Endothelial cell of umbilical vein (primary cell): ENCODE measurements around the gene GPR61. TPM values are rescaled to one million over a fixed set of nuclear protein-coding genes. Genes with fewer than 3 reads are reported as not detected.

Experiments used
- BruUV-seq: library from RNA; stranded (reverse); fragments of 400-500 nt; replicated peaks from 2 replicates; lab custom pipeline; 2021; lab: Mats Ljungman, UMichigan
- CTCF ChIA-PET: fragments of 300-600, 350-600 bp; sonication (Branson Sonifier 250); formaldehyde crosslinking; loops from one replicate; lab custom pipeline; 2021; ENCODE audit warnings: antibody characterized with exemption, inconsistent platforms; lab: Charles Lee
- POLR2A ChIA-PET: fragments of 300-600, 350-600 bp; sonication (Branson Sonifier 250); formaldehyde crosslinking; loops from one replicate; lab custom pipeline; 2021; ENCODE audit warnings: antibody characterized with exemption, inconsistent platforms; lab: Charles Lee
- DNase-seq: peaks from one replicate; pipeline ENCODE4 v3.0.0-alpha.2; 2011; ENCODE audit warnings: low read depth, low spot score
- FAIRE-seq: peaks from 2 replicates; lab custom pipeline; 2011; peaks lifted over from hg19 to GRCh38; lab: Jason Lieb, UNC
- H2AFZ ChIP-seq: 2 replicates; pipeline ENCODE4 v1.6.0; 2012; ENCODE audit warnings: low read depth, low read length, control low read depth, inconsistent platforms
- H3K27ac ChIP-seq: 2 replicates; pipeline ENCODE4 v1.5.1; 2011; ENCODE audit warnings: low read depth, mild to moderate bottlenecking, control low read depth, low read length, moderate library complexity; ENCODE audit not compliant: insufficient read depth
- H3K27me3 ChIP-seq, 2 experiments: 2 replicates each; pipeline versions ENCODE4 v1.6.0 to v1.6.1; 2011; ENCODE audit warnings: low read length in 2 of 2, mixed read lengths in 1 of 2; ENCODE audit not compliant: control insufficient read depth in 2 of 2, insufficient read depth in 2 of 2
- H3K36me3 ChIP-seq, 2 experiments: 2 replicates in 1 of 2; 3 replicates in 1 of 2; pipeline ENCODE4 v1.5.1; 2011; ENCODE audit warnings: low read length in 2 of 2, mild to moderate bottlenecking in 1 of 2, moderate library complexity in 1 of 2; ENCODE audit not compliant: control insufficient read depth in 2 of 2, insufficient read depth in 2 of 2; ENCODE audit errors: extremely low read depth in 1 of 2
- H3K4me1 ChIP-seq: 3 replicates; pipeline ENCODE4 v1.5.1; 2011; ENCODE audit warnings: mild to moderate bottlenecking, low read length; ENCODE audit not compliant: control insufficient read depth, insufficient read depth; ENCODE audit errors: extremely low read depth
- H3K4me2 ChIP-seq: 2 replicates; pipeline ENCODE4 v1.6.1; 2011; ENCODE audit warnings: low read length, control low read depth, mixed read lengths; ENCODE audit not compliant: insufficient read depth
- H3K4me3 ChIP-seq, 3 experiments: fragments of 200-600 bp in 1 of 3; sonication (generic), shearing (Covaris generic) in 1 of 3; replicated peaks in 1 of 3; 2 replicates each; pipeline ENCODE4 v1.5.1; 2011 to 2016; ENCODE audit warnings: control low read depth in 3 of 3, low read length in 3 of 3, mild to moderate bottlenecking in 2 of 3, inconsistent platforms in 1 of 3, low read depth in 1 of 3, moderate library complexity in 1 of 3; ENCODE audit not compliant: insufficient read depth in 1 of 3
- H3K79me2 ChIP-seq: 2 replicates; pipeline ENCODE4 v1.6.0; 2012; ENCODE audit warnings: low read length, inconsistent platforms; ENCODE audit not compliant: control insufficient read depth, insufficient read depth
- H3K9ac ChIP-seq: replicated peaks from 2 replicates; pipeline ENCODE3; 2011; ENCODE audit warnings: low read length, control low read depth; ENCODE audit not compliant: insufficient read depth; ENCODE audit errors: extremely low read depth
- H3K9me1 ChIP-seq: replicated peaks from 3 replicates; pipeline ENCODE4 v1.6.0; 2011; ENCODE audit warnings: mild to moderate bottlenecking, low read length; ENCODE audit not compliant: control insufficient read depth, insufficient read depth; ENCODE audit errors: extremely low read depth
- H3K9me3 ChIP-seq: replicated peaks from 2 replicates; pipeline ENCODE4 v1.5.1; 2012; ENCODE audit warnings: low read length, inconsistent platforms; ENCODE audit not compliant: control insufficient read depth, insufficient read depth
- H4K20me1 ChIP-seq: replicated peaks from 2 replicates; pipeline ENCODE3; 2011; ENCODE audit warnings: mild to moderate bottlenecking, low read length; ENCODE audit not compliant: control insufficient read depth, insufficient read depth; ENCODE audit errors: extremely low read depth
- CTCF ChIP-seq, 2 donors: IDR thresholded peaks; 1 replicate in 1 of 2; 2 replicates in 1 of 2; pipeline ENCODE4 v1.5.1; 2011; ENCODE audit warnings: low read length in 2 of 2, mild to moderate bottlenecking in 2 of 2, moderate library complexity in 2 of 2, control low read depth in 1 of 2, inconsistent platforms in 1 of 2, low read depth in 1 of 2; ENCODE audit not compliant: insufficient read depth in 1 of 2; ENCODE audit errors: extremely low read depth in 1 of 2
- EZH2 ChIP-seq: IDR thresholded peaks from 2 replicates; pipeline ENCODE4 v1.6.1; 2012; ENCODE audit warnings: borderline replicate concordance, low read depth, mild to moderate bottlenecking, moderate library complexity, low read length, inconsistent platforms; ENCODE audit not compliant: severe bottlenecking
- FOS ChIP-seq: IDR thresholded peaks from 2 replicates; pipeline ENCODE4 v1.6.1; 2011; ENCODE audit warnings: mild to moderate bottlenecking, low read length, moderate library complexity, borderline replicate concordance; ENCODE audit not compliant: insufficient read depth
- MAX ChIP-seq: IDR thresholded peaks from 2 replicates; pipeline ENCODE4 v1.6.1; 2011; ENCODE audit not compliant: insufficient read depth, insufficient read length
- MYC ChIP-seq: IDR thresholded peaks from one replicate; pipeline ENCODE4 v1.6.1; 2011; ENCODE audit warnings: mild to moderate bottlenecking, low read depth, low read length
- POLR2AphosphoS5 ChIP-seq: IDR thresholded peaks from 2 replicates; pipeline ENCODE4 v1.6.1; 2012; ENCODE audit warnings: low read depth, mild to moderate bottlenecking, control low read depth, low read length, moderate library complexity; ENCODE audit not compliant: insufficient read depth
- dilution Hi-C: fragments of 300-500 bp; cut with MboI; formaldehyde crosslinking; loops from one replicate; pipeline ENCODE4 v1.15.0; 2019; ENCODE audit warnings: low sequenced_read_pairs; ENCODE audit not compliant: extremely low pct_ligation_motif_present
- intact Hi-C: fragments of 100-400 bp; cut with micrococcal nuclease; formaldehyde crosslinking; loops from one replicate; pipeline ENCODE4 v1.10.0; 2022
- polyA plus RNA-seq, 4 experiments: library from polyadenylated mRNA; depleted of rRNA in 3 of 4; stranded (reverse) in 3 of 4; unstranded in 1 of 4; fragments of >200 nt; gene quantifications; 2 replicates each; pipeline versions ENCODE4 v1.2.1 to v1.2.3, GENCODE V29; 2011 to 2012; ENCODE audit warnings: missing spikeins in 1 of 4
- total RNA-seq: library from RNA; stranded (reverse); gene quantifications from 2 replicates; pipeline ENCODE4 v1.2.3, GENCODE V29; 2021

Gene GPR61
- total and polyA plus RNA-seq, 2 donors (not counting 3 experiments of a cell fraction or from before 2014, with no cell fraction given): not detected

- FAIRE-seq: no peak
- H2AFZ ChIP-seq: no peak overlapping the region
- no peak overlapping the region for H3K27ac ChIP-seq
- H3K36me3 ChIP-seq: peaks cover 9 to 23% of the 10 kb centered on the region in 2 experiments
- POLR2A ChIA-PET: no interaction called here
- no TSS peak for BruUV-seq
- no peaks in the 10 kb centered on the region for H3K4me1 ChIP-seq
- TF ChIP-seq EZH2 (no peak), CTCF (IDR thresholded peaks at IDR 0.05; ENCODE audit: extremely low read depth in 1 of 2, insufficient read depth in 1 of 2, low read depth in 1 of 2, low read length in 2 of 2) (no peak), MAX (no peak)
- dilution Hi-C loops (no loop called here), intact Hi-C loops (no loop called here)
- H3K27me3 ChIP-seq: no peaks in the 10 kb centered on the region
- no peak for DNase-seq
- CTCF ChIA-PET: no interaction called here
- no peaks in the 10 kb centered on the region for H3K9me3 ChIP-seq
- no peaks in the 10 kb centered on the region for H4K20me1 ChIP-seq
- H3K79me2 ChIP-seq: peaks cover 4% of the 10 kb centered on the region
- no peak overlapping the region for H3K4me3 ChIP-seq
- H3K4me2 ChIP-seq: no peak overlapping the region
- H3K9me1 ChIP-seq: no peaks in the 10 kb centered on the region
- no peak overlapping the region for H3K9ac ChIP-seq
These were observed 49.5 kb downstream of the GPR61 start for GRCh38 chr1:109589177-109589576.

GRCh38 chr1:109589679-109590078 lies 50.0 kb downstream of the GPR61 start:
- FAIRE-seq: no peak

More at GRCh38 chr1:109589679-109590078, 50.0 kb downstream of the GPR61 start:
- Histone ChIP-seq H3K27me3 (no peaks in the 10 kb centered on the region), H4K20me1 (no peaks in the 10 kb centered on the region), H3K9me1 (no peaks in the 10 kb centered on the region), H3K27ac (no peak overlapping the region), H3K9me3 (no peaks in the 10 kb centered on the region), H3K36me3 (peaks cover 9 to 18% of the 10 kb centered on the region in 2 experiments), H3K79me2 (peaks cover 4% of the 10 kb centered on the region), H2AFZ (no peak overlapping the region), H3K4me3 (no peak overlapping the region), H3K9ac (no peak overlapping the region), H3K4me1 (peaks cover 1% of the 10 kb centered on the region), H3K4me2 (no peak overlapping the region)
- CTCF ChIA-PET: interaction anchor here (1.5 kb wide), 1 partner anchor 28 kb away, joined by 4 read pairs; no protein-coding TSS in a partner anchor
- POLR2A ChIA-PET: no interaction called here
- intact Hi-C loops (no loop called here), dilution Hi-C loops (no loop called here)
- TF ChIP-seq POLR2AphosphoS5 (no peak), EZH2 (no peak), MYC (no peak), FOS (no peak)
- no peak for DNase-seq
- no TSS peak for BruUV-seq
